PC-3 (cell line): ENCODE measurements around the gene USP53. TPM values are rescaled to one million over a fixed set of nuclear protein-coding genes. Genes with fewer than 3 reads are reported as not detected.

Source experiments
- ATAC-seq: fragments of 200-7000 bp; cut with Tn5 transposase; 2 replicates; pipeline ENCODE4 v1.9.1; 2020; ENCODE audit warnings: mild to moderate bottlenecking, moderate library complexity
- BruUV-seq: library from RNA; stranded (reverse); fragments of 400-500 nt; replicated peaks from 2 replicates; lab custom pipeline; 2021; lab: Mats Ljungman, UMichigan
- CTCF ChIA-PET: fragments of 300-600 bp; sonication (Branson Sonifier 250); formaldehyde crosslinking; loops from one replicate; lab custom pipeline; 2022; ENCODE audit warnings: antibody characterized with exemption; lab: Charles Lee
- POLR2A ChIA-PET: fragments of 300-600 bp; sonication (Branson Sonifier 250); formaldehyde crosslinking; loops from one replicate; lab custom pipeline; 2022; ENCODE audit warnings: antibody characterized with exemption; ENCODE audit not compliant: unreplicated experiment; lab: Charles Lee
- DNase-seq: peaks from one replicate; pipeline ENCODE4 v3.0.0-alpha.2; 2015
- H2AFZ ChIP-seq: fragments of 300-600 bp; sonication (generic); 2 replicates; pipeline ENCODE4 v1.6.0; 2016; ENCODE audit warnings: antibody characterized with exemption, low read length
- H3F3A ChIP-seq: fragments of 300-600 bp; sonication (generic); one replicate; pipeline ENCODE4 v1.6.0; 2017; ENCODE audit warnings: antibody characterized with exemption, low read length, control low read depth, mild to moderate bottlenecking; ENCODE audit not compliant: unreplicated experiment
- H3K27ac ChIP-seq: fragments of 300-600 bp; sonication (generic); 2 replicates; pipeline ENCODE4 v1.5.1; 2016; ENCODE audit warnings: mild to moderate bottlenecking, low read length
- H3K27me3 ChIP-seq: fragments of 300-600 bp; sonication (generic); 2 replicates; pipeline ENCODE4 v1.6.1; 2016; ENCODE audit warnings: low read length, mixed read lengths
- H3K36me3 ChIP-seq: fragments of 300-600 bp; sonication (generic); 2 replicates; pipeline ENCODE4 v1.6.1; 2016; ENCODE audit warnings: low read depth, mixed run types, low read length, mixed read lengths
- H3K4me1 ChIP-seq: fragments of 300-600 bp; sonication (generic); 2 replicates; pipeline ENCODE4 v1.5.1; 2016; ENCODE audit warnings: low read length; ENCODE audit not compliant: insufficient read depth
- H3K4me2 ChIP-seq: fragments of 300-600 bp; sonication (generic); 2 replicates; pipeline ENCODE4 v1.6.0; 2016; ENCODE audit warnings: low read length
- H3K4me3 ChIP-seq: fragments of 300-600 bp; sonication (generic); 2 replicates; pipeline ENCODE4 v1.5.1; 2016; ENCODE audit warnings: mild to moderate bottlenecking, low read length, mixed read lengths
- H3K79me2 ChIP-seq: fragments of 300-600 bp; sonication (generic); 2 replicates; pipeline ENCODE4 v1.6.1; 2017; ENCODE audit warnings: low read length, mixed read lengths
- H3K9ac ChIP-seq: fragments of 300-600 bp; sonication (generic); 2 replicates; pipeline ENCODE4 v1.6.0; 2016; ENCODE audit warnings: mild to moderate bottlenecking, low read length
- H3K9me2 ChIP-seq: fragments of 300-600 bp; sonication (generic); replicated peaks from 2 replicates; pipeline ENCODE4 v1.6.1; 2016; ENCODE audit warnings: mixed run types, low read length, mixed read lengths
- H3K9me3 ChIP-seq: fragments of 300-600 bp; sonication (generic); 2 replicates; pipeline ENCODE4 v1.6.1; 2016; ENCODE audit warnings: low read length, mixed read lengths
- H4K20me1 ChIP-seq: fragments of 300-600 bp; sonication (generic); 2 replicates; pipeline ENCODE4 v1.6.1; 2016; ENCODE audit warnings: low read length, mixed read lengths
- EZH2 ChIP-seq: fragments of 300-600 bp; sonication (generic); IDR thresholded peaks from one replicate; pipeline ENCODE4 v1.6.1; 2017; ENCODE audit warnings: antibody characterized with exemption, mild to moderate bottlenecking, low read length; ENCODE audit not compliant: unreplicated experiment
- EZH2phosphoT487 ChIP-seq: fragments of 300-600 bp; sonication (generic); IDR thresholded peaks from 2 replicates; pipeline ENCODE4 v1.6.1; 2018; ENCODE audit warnings: mild to moderate bottlenecking, antibody characterized with exemption, low read length, borderline replicate concordance
- intact Hi-C: fragments of 100-400 bp; cut with micrococcal nuclease; formaldehyde crosslinking; loops from 2 replicates; pipeline ENCODE4 v1.9.0; 2023
- total RNA-seq: library from RNA; depleted of rRNA; stranded (reverse); fragments of >200 nt; gene quantifications from 2 replicates; pipeline ENCODE4 v1.2.3, GENCODE V29; 2014
- TF ChIP-seq, protein P1 (sequence below): fragments of 300-600 bp; sonication (generic); conservative IDR thresholded peaks from 2 replicates; pipeline ENCODE4 v1.5.1; 2017; ENCODE audit warnings: antibody characterized with exemption, low read depth, mild to moderate bottlenecking, low read length

USP53 gene
- total RNA-seq, 1 experiment from 2014 or later = 8.7 TPM

DNA sequence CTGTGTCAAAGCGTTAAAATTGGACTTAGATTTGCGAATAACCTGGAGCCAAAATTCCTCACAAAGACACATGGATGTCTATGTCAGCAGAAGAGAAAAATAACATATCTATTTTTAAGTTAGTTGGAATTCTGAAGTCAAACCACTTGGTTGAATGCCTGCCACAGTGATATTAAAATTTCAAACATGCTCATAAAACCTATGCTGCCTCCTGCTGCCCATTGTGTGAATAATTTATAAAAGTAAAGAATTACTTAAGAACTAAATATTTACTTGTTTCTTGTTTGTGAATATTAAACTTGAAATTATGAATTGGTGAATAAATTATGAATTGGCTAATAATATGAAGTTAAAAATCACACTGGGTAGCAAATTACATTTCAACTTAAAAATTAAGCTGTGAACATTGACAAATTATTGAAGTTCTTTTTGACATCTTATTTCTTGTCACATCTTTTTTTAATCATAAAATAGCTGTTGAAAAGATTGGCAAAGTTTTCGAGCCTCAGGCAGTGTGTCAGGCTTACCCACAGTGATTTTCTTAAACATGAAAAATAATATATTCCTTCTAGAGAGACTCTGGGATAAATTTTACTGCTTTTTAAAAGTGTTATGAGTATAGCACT, 74.0 kb downstream of the USP53 start:
- Histone ChIP-seq H3K4me1 (0 out of 2 replicates have a peak, but pooled peaks cover 7% of the 10 kb centered on the region), H3K4me3 (no peak overlapping the region), H3K27me3 (no peaks in the 10 kb centered on the region), H3K9ac (no peak overlapping the region), H3K79me2 (no peaks in the 10 kb centered on the region), H3K36me3 (no peaks in the 10 kb centered on the region), H4K20me1 (no peaks in the 10 kb centered on the region), H3K9me2 (no peaks in the 10 kb centered on the region), H3K27ac (no peak overlapping the region), H3K9me3 (no peaks in the 10 kb centered on the region), H3K4me2 (no peak overlapping the region), H2AFZ (no peak overlapping the region), H3F3A (no peaks in the 10 kb centered on the region)
- ChIA-PET CTCF (no interaction called here), POLR2A (no interaction called here)
- BruUV-seq = no TSS peak
- intact Hi-C loops = loop anchor here (1.0 to 5.0 kb wide), 4 partner anchors 74 to 304 kb away; partner anchors contain the start of gene USP53
- TF ChIP-seq EZH2 = no peak
- TF ChIP-seq, protein P1, sequence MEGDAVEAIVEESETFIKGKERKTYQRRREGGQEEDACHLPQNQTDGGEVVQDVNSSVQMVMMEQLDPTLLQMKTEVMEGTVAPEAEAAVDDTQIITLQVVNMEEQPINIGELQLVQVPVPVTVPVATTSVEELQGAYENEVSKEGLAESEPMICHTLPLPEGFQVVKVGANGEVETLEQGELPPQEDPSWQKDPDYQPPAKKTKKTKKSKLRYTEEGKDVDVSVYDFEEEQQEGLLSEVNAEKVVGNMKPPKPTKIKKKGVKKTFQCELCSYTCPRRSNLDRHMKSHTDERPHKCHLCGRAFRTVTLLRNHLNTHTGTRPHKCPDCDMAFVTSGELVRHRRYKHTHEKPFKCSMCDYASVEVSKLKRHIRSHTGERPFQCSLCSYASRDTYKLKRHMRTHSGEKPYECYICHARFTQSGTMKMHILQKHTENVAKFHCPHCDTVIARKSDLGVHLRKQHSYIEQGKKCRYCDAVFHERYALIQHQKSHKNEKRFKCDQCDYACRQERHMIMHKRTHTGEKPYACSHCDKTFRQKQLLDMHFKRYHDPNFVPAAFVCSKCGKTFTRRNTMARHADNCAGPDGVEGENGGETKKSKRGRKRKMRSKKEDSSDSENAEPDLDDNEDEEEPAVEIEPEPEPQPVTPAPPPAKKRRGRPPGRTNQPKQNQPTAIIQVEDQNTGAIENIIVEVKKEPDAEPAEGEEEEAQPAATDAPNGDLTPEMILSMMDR = peak; percentile 65
- ATAC-seq (no peak), DNase-seq (peak; percentile 62)

DNA sequence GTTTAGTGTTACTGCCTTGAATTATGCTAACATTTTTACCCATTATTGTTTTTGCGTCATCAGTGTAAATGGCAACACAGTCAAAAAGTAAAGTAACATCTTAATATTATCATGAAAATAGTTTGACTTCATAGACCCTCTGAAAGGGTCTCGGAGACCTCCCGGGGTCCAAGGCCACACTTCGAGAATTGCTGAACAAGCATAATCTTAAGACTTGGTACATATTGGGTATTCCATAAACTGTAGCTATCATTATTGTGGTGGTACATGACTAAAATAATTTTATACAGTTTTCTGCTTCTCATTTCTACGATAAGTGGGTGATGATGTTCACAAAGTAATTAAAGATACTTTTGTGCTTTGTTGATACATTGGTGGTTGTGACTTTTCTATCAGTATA, 76.8 kb downstream of the USP53 start:
- no peak overlapping the region for H3K9ac ChIP-seq
- no peak overlapping the region for H3K4me2 ChIP-seq
- no peak overlapping the region for H3K27ac ChIP-seq
- H3K36me3 ChIP-seq = peaks cover 2% of the 10 kb centered on the region; the same call in 1 of the 2 replicates
- no peak overlapping the region for H2AFZ ChIP-seq
- no peaks in the 10 kb centered on the region for H3K79me2 ChIP-seq
- intact Hi-C loops = loop anchor here (5.0 kb wide), 2 partner anchors 77 to 247 kb away; partner anchors contain the start of gene USP53
- H3F3A ChIP-seq = no peaks in the 10 kb centered on the region
- ATAC-seq (no peak), DNase-seq (no peak)
- H3K27me3 ChIP-seq = no peaks in the 10 kb centered on the region
- BruUV-seq = no TSS peak
- no peaks in the 10 kb centered on the region for H3K9me2 ChIP-seq
- H3K4me3 ChIP-seq = no peak overlapping the region
- H4K20me1 ChIP-seq = no peaks in the 10 kb centered on the region
- ChIA-PET CTCF (no interaction called here), POLR2A (no interaction called here)
- H3K4me1 ChIP-seq = 0 out of 2 replicates have a peak, but pooled peaks cover 7% of the 10 kb centered on the region
- no peaks in the 10 kb centered on the region for H3K9me3 ChIP-seq
- TF ChIP-seq EZH2 = no peak
- TF ChIP-seq, protein P1 = no peak
- TF ChIP-seq EZH2phosphoT487 = no peak

DNA sequence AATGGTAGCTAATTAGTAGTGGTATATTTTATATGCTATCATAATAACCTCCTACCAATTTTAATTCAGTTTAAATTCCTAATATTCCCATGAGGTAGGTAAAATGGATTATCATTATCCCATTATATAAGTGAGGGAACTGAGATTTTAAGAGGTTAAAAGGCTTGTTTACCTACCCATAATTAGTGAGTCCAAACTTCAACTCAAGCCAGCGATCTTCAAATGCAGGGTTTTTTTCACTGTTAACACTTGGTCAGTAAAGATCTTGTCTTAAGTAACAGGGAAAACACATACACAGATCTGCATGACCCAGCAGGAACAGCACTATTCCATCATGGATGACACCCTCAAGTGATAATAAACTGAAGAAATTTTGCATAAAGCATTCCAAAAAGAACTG, 78.1 kb downstream of the USP53 start:
- Histone ChIP-seq H3K9ac (no peak overlapping the region), H3K27me3 (no peaks in the 10 kb centered on the region), H3F3A (no peaks in the 10 kb centered on the region), H3K9me3 (no peaks in the 10 kb centered on the region), H4K20me1 (no peaks in the 10 kb centered on the region), H3K9me2 (no peaks in the 10 kb centered on the region), H3K79me2 (no peaks in the 10 kb centered on the region), H3K4me1 (no peaks in the 10 kb centered on the region), H3K4me2 (no peak overlapping the region), H3K4me3 (no peak overlapping the region), H3K36me3 (peaks cover 2% of the 10 kb centered on the region; the same call in 1 of the 2 replicates), H3K27ac (no peak overlapping the region), H2AFZ (no peak overlapping the region)
- no TSS peak for BruUV-seq
- no peak for TF ChIP-seq EZH2phosphoT487
- ChIA-PET POLR2A (no interaction called here), CTCF (no interaction called here)
- intact Hi-C loops = no loop called here
- DNase-seq (no peak), ATAC-seq (no peak)
